K562 (cell line): ENCODE measurements around the gene PBX1. TPM values are rescaled to one million over a fixed set of nuclear protein-coding genes. Genes with fewer than 3 reads are reported as not detected.

Source experiments
- CBFB ChIP-seq: sonication (generic); formaldehyde crosslinking; IDR thresholded peaks from 2 replicates; pipeline ENCODE4 v1.4.0; 2020; ENCODE audit warnings: mild to moderate bottlenecking, missing genetic modification reagents
- CGGBP1 ChIP-seq: fragments of 250-450 bp; sonication (Bioruptor Pico); IDR thresholded peaks from 2 replicates; pipeline ENCODE4 v1.9.0; 2021; ENCODE audit warnings: mild to moderate bottlenecking
- CREB1 ChIP-seq, 2 experiments: sonication (generic) in 1 of 2; formaldehyde crosslinking in 1 of 2; IDR thresholded peaks; 2 replicates each; pipeline versions ENCODE4 v1.6.1 to v1.8.0; 2012 to 2022; ENCODE audit warnings: inconsistent platforms in 1 of 2, mild to moderate bottlenecking in 1 of 2, missing genetic modification reagents in 1 of 2, moderate library complexity in 1 of 2
- CREM ChIP-seq: IDR thresholded peaks from 2 replicates; pipeline ENCODE4 v1.6.1; 2014; ENCODE audit warnings: antibody characterized with exemption, low read depth
- GABPB2 ChIP-seq: fragments of 250-450 bp; sonication (Bioruptor Pico); conservative IDR thresholded peaks from 2 replicates; pipeline ENCODE4 v1.5.1; 2021; ENCODE audit warnings: mild to moderate bottlenecking
- RFX5 ChIP-seq: IDR thresholded peaks from 2 replicates; pipeline ENCODE4 v1.6.1; 2011; ENCODE audit warnings: low read depth, mild to moderate bottlenecking, improper control_type of control experiment, low read length
- SNAPC5 ChIP-seq: fragments of 250-450 bp; sonication (Bioruptor Pico); IDR thresholded peaks from 2 replicates; pipeline ENCODE4 v1.8.0; 2021; ENCODE audit warnings: moderate library complexity, mild to moderate bottlenecking, inconsistent platforms
- YY1 ChIP-seq, 3 experiments: IDR thresholded peaks; 2 replicates each; pipeline ENCODE4 v1.6.1; 2011; ENCODE audit warnings: low read length in 2 of 3, mild to moderate bottlenecking in 2 of 3, moderate library complexity in 2 of 3, borderline replicate concordance in 1 of 3, control low read depth in 1 of 3, low read depth in 1 of 3; ENCODE audit not compliant: insufficient read depth in 3 of 3, insufficient replicate concordance in 2 of 3, control insufficient read depth in 1 of 3, insufficient read length in 1 of 3; ENCODE audit errors: extremely low read depth in 1 of 3
- ZBTB12 ChIP-seq: fragments of 250-450 bp; sonication (Bioruptor Pico); IDR thresholded peaks from 2 replicates; pipeline ENCODE4 v1.4.0; 2020
- ZNF224 ChIP-seq: sonication (generic); formaldehyde crosslinking; IDR thresholded peaks from 2 replicates; pipeline ENCODE4 v1.8.0; 2022; ENCODE audit warnings: mild to moderate bottlenecking, missing genetic modification reagents
- ZNF589 ChIP-seq: fragments of 200-800 bp; sonication (Bioruptor generic); IDR thresholded peaks from 2 replicates; pipeline ENCODE4 v1.6.1; 2016; ENCODE audit warnings: low read depth, missing genetic modification characterization, missing compliant biosample characterization
- ZNF77 ChIP-seq: fragments of 250-450 bp; sonication (Bioruptor Pico); IDR thresholded peaks from 2 replicates; pipeline ENCODE4 v1.5.0; 2020
- polyA plus RNA-seq, 8 experiments: library from polyadenylated mRNA; depleted of rRNA in 4 of 8; stranded (reverse) in 5 of 8; unstranded in 3 of 8; fragments of >200 nt; fragmentation: Nextera tagmentation in 2 of 8; fragmentation: Illumina TruSeq in 1 of 8; extraction: Ambion mirVana in 2 of 8; extraction: Trizol in 1 of 8; gene quantifications; 2 replicates each; pipeline versions ENCODE4 v1.2.1 to v1.2.3, GENCODE V29; 2011 to 2014; ENCODE audit warnings: inconsistent platforms in 1 of 8, missing spikeins in 1 of 8
- total RNA-seq, 7 experiments: library from RNA; depleted of rRNA in 6 of 7; stranded (reverse); fragments of >200 nt in 6 of 7; fragmentation: Illumina TruSeq in 2 of 7; extraction: Trizol in 2 of 7; gene quantifications; 2 replicates each; pipeline versions ENCODE4 v1.2.1 to v1.2.3, GENCODE V29; 2011 to 2021; ENCODE audit warnings: low replicate concordance in 1 of 7
- TF ChIP-seq, protein P1 (sequence below): IDR thresholded peaks from 2 replicates; pipeline ENCODE4 v1.6.1; 2012; ENCODE audit warnings: low read depth, low read length, improper control_type of control experiment, borderline replicate concordance
- TF ChIP-seq, protein P2 (sequence below): fragments of 250-450 bp; sonication (Bioruptor Pico); IDR thresholded peaks from 2 replicates; pipeline ENCODE4 v1.6.1; 2021; ENCODE audit warnings: mild to moderate bottlenecking
- TF ChIP-seq, protein P3 (sequence below): fragments of 450-650 bp; formaldehyde crosslinking; IDR thresholded peaks from 2 replicates; pipeline ENCODE4 v1.4.0; 2020; ENCODE audit warnings: mild to moderate bottlenecking, mixed read lengths

PBX1 gene
- total and polyA plus RNA-seq, 9 of the 15 experiments (the other 6 are each of a cell fraction or from before 2014, with no cell fraction given), result 0.03 to 0.62 (median 0.17) TPM

- no peak for TF ChIP-seq YY1 (IDR thresholded peaks at IDR 0.05; ENCODE audit: borderline replicate concordance in 1 of 3, control insufficient read depth in 1 of 3, extremely low read depth in 1 of 3, insufficient read depth in 3 of 3, insufficient read length in 1 of 3, insufficient replicate concordance in 2 of 3, low read depth in 1 of 3, low read length in 2 of 3)
- TF ChIP-seq, protein P1, sequence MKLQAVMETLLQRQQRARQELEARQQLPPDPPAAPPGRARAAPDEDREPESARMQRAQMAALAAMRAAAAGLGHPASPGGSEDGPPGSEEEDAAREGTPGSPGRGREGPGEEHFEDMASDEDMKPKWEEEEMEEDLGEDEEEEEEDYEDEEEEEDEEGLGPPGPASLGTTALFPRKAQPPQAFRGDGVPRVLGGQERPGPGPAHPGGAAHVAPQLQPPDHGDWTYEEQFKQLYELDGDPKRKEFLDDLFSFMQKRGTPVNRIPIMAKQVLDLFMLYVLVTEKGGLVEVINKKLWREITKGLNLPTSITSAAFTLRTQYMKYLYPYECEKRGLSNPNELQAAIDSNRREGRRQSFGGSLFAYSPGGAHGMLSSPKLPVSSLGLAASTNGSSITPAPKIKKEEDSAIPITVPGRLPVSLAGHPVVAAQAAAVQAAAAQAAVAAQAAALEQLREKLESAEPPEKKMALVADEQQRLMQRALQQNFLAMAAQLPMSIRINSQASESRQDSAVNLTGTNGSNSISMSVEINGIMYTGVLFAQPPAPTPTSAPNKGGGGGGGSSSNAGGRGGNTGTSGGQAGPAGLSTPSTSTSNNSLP, result peak; percentile 67; the same call in 1 of the 2 replicates
- TF ChIP-seq RFX5, result no peak
- TF ChIP-seq, protein P2, sequence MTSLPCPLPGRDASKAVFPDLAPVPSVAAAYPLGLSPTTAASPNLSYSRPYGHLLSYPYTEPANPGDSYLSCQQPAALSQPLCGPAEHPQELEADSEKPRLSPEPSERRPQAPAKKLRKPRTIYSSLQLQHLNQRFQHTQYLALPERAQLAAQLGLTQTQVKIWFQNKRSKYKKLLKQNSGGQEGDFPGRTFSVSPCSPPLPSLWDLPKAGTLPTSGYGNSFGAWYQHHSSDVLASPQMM (CRISPR knock-in tag), result no peak
- TF ChIP-seq ZNF77 (CRISPR knock-in tag), result no peak
- peak; percentile 87 for TF ChIP-seq CREB1 (IDR thresholded peaks at IDR 0.05)
- peak; percentile 51; the same call in 1 of the 2 replicates for TF ChIP-seq CREB1 (CRISPR knock-in tag; IDR thresholded peaks at IDR 0.05)
- TF ChIP-seq, protein P3, sequence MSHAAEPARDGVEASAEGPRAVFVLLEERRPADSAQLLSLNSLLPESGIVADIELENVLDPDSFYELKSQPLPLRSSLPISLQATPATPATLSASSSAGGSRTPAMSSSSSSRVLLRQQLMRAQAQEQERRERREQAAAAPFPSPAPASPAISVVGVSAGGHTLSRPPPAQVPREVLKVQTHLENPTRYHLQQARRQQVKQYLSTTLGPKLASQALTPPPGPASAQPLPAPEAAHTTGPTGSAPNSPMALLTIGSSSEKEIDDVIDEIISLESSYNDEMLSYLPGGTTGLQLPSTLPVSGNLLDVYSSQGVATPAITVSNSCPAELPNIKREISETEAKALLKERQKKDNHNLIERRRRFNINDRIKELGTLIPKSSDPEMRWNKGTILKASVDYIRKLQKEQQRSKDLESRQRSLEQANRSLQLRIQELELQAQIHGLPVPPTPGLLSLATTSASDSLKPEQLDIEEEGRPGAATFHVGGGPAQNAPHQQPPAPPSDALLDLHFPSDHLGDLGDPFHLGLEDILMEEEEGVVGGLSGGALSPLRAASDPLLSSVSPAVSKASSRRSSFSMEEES (CRISPR knock-in tag), result no peak
- TF ChIP-seq GABPB2 (CRISPR knock-in tag), result no peak
- TF ChIP-seq SNAPC5 (CRISPR knock-in tag), result no peak
- TF ChIP-seq ZNF589 (CRISPR knock-in tag), result peak; percentile 97
- no peak for TF ChIP-seq CBFB (CRISPR knock-in tag)
- TF ChIP-seq CGGBP1 (CRISPR knock-in tag), result peak; percentile 89
- TF ChIP-seq ZBTB12 (CRISPR knock-in tag), result peak; percentile 66; the same call in 1 of the 2 replicates
- TF ChIP-seq ZNF224 (CRISPR knock-in tag), result no peak
- TF ChIP-seq CREM, result peak; percentile 72
Observed at GRCh38 chr1:164712131-164713036, 153.4 kb downstream of the PBX1 start (continued).
